ENCODE results near the gene S100Z.
"Not testable (repeated sequence)": the region's sequence is repeated elsewhere in the genome, so short reads cannot be mapped to it uniquely, and the experiment has no call there.

S100Z gene

GRCh38 chr5:76888733-76889300 lies 39.0 kb downstream of the S100Z start:
- no peak for DNase-seq (ENCODE audit: low read depth)
- TF ChIP-seq CTCF (IDR thresholded peaks at IDR 0.05; ENCODE audit: low read depth, low read length, missing control alignments) = no peak
- no peak overlapping the region for H3K4me3 ChIP-seq (ENCODE audit: low read depth, low read length)

- no peak overlapping the region for H3K4me3 ChIP-seq (ENCODE audit: low read depth, low read length)
- DNase-seq (ENCODE audit: low read depth) = no peak
- no peak for TF ChIP-seq CTCF (IDR thresholded peaks at IDR 0.05; ENCODE audit: low read depth, low read length, missing control alignments)
Measured at GRCh38 chr5:76893294-76893693, 43.5 kb downstream of the S100Z start.

GRCh38 chr5:76896196-76896595 lies 46.4 kb downstream of the S100Z start:
- no peak overlapping the region for H3K4me3 ChIP-seq (ENCODE audit: low read depth, low read length)
- TF ChIP-seq CTCF (IDR thresholded peaks at IDR 0.05; ENCODE audit: low read depth, low read length, missing control alignments) = no peak
- no peak for DNase-seq (ENCODE audit: low read depth)

GRCh38 chr5:76901522-76901921 lies 51.7 kb downstream of the S100Z start:
- no peak for DNase-seq (ENCODE audit: low read depth)
- no peak for TF ChIP-seq CTCF (IDR thresholded peaks at IDR 0.05; ENCODE audit: low read depth, low read length, missing control alignments)
- no peak overlapping the region for H3K4me3 ChIP-seq (ENCODE audit: low read depth, low read length)

GRCh38 chr5:76908166-76908565 lies 58.4 kb downstream of the S100Z start:
- TF ChIP-seq CTCF (IDR thresholded peaks at IDR 0.05; ENCODE audit: low read depth, low read length, missing control alignments) = no peak
- DNase-seq (ENCODE audit: low read depth) = no peak
- no peak overlapping the region for H3K4me3 ChIP-seq (ENCODE audit: low read depth, low read length)

- H3K4me3 ChIP-seq (ENCODE audit: low read depth, low read length); DNase-seq (ENCODE audit: low read depth): not testable (repeated sequence)
Measured at GRCh38 chr5:76910344-76910933, 60.6 kb downstream of the S100Z start.

- DNase-seq (ENCODE audit: low read depth); H3K4me3 ChIP-seq (ENCODE audit: low read depth, low read length): not testable (repeated sequence)
Measured at GRCh38 chr5:76914671-76915070, 64.9 kb downstream of the S100Z start.

GRCh38 chr5:76918539-76918938 lies 68.7 kb downstream of the S100Z start:
- no peak overlapping the region for H3K4me3 ChIP-seq (ENCODE audit: low read depth, low read length)
- DNase-seq (ENCODE audit: low read depth) = no peak
- TF ChIP-seq CTCF (IDR thresholded peaks at IDR 0.05; ENCODE audit: low read depth, low read length, missing control alignments) = no peak

Data from GM12864 (cell line).